GM10266 (cell line): ENCODE measurements around the gene ANAPC10.

Source experiments
- DNase-seq: peaks from one replicate; pipeline ENCODE4 v3.0.0; 2012; ENCODE audit errors: extremely low spot score
- CTCF ChIP-seq: IDR thresholded peaks from 2 replicates; pipeline ENCODE4 v1.5.1; 2012; ENCODE audit warnings: mild to moderate bottlenecking, low read depth; ENCODE audit not compliant: control insufficient read depth, insufficient read depth; ENCODE audit errors: missing control alignments

Gene ANAPC10

GRCh38 chr4:145049241-145049640, 48.8 kb downstream of the ANAPC10 start:
- no peak for TF ChIP-seq CTCF

GRCh38 chr4:145048817-145049216, 49.2 kb downstream of the ANAPC10 start:
- DNase-seq = no peak
- no peak for TF ChIP-seq CTCF

More at GRCh38 chr4:145049241-145049640, 48.8 kb downstream of the ANAPC10 start:
- DNase-seq = no peak

- peak; percentile 8 for DNase-seq
- no peak for TF ChIP-seq CTCF
Measured at GRCh38 chr4:145047151-145047550, 50.8 kb downstream of the ANAPC10 start.

GRCh38 chr4:145045180-145045579, 52.8 kb downstream of the ANAPC10 start:
- no peak for TF ChIP-seq CTCF
- no peak for DNase-seq

- no peak for DNase-seq
- no peak for TF ChIP-seq CTCF
Measured at GRCh38 chr4:145044341-145044740, 53.7 kb downstream of the ANAPC10 start.

GRCh38 chr4:145043306-145043705, 54.7 kb downstream of the ANAPC10 start:
- TF ChIP-seq CTCF = no peak
- DNase-seq = no peak

GRCh38 chr4:145042601-145043285, 55.3 kb downstream of the ANAPC10 start:
- DNase-seq = no peak
- TF ChIP-seq CTCF = no peak
